ENCODE measurements around the gene C10orf62. TPM values are rescaled to one million over a fixed set of nuclear protein-coding genes. Genes with fewer than 3 reads are reported as not detected.

C10orf62 gene
- total and polyA plus RNA-seq, 9 of the 15 experiments (the other 6 are each of a cell fraction or from before 2014, with no cell fraction given): not detected

DNA sequence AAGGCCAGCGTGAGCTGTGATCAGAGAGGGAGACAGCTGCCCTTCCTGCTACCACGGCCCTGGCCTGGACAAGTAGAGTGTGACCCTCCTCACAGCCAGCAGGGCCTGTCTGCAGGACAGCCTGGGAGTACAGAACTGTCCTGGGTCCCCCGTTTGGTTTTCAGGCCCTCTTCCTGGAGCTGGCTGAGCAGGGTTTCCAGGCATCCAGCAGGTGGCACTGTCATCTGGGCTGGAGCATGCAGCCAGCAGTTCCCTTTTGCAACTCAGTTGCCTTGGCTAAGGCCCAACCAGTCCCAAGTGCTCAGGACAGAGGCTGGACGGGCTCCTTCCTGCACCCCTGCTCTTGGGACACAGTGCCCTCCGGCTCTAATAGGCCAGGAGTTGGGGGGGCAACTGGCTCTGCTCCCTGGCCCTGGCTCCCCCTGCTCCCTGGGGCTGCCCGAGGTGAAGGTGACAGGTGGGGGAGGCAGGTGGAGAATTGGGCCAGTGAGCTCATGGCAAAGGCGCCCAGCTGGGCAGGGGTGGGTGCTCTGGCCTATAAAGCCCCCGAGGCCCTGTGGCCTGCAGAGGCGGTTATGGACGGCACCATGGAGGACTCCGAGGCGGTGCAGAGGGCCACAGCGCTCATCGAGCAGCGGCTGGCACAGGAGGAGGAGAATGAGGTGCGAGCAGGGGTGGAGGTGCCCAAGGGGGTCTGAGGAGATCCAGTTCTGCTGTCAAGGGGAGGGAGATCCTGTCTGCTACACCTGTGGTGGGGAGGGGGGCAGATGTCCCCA is 17.1 kb upstream of the C10orf62 start, which contains the start of gene ANKRD2 (continued):
- TF ChIP-seq, protein P1, sequence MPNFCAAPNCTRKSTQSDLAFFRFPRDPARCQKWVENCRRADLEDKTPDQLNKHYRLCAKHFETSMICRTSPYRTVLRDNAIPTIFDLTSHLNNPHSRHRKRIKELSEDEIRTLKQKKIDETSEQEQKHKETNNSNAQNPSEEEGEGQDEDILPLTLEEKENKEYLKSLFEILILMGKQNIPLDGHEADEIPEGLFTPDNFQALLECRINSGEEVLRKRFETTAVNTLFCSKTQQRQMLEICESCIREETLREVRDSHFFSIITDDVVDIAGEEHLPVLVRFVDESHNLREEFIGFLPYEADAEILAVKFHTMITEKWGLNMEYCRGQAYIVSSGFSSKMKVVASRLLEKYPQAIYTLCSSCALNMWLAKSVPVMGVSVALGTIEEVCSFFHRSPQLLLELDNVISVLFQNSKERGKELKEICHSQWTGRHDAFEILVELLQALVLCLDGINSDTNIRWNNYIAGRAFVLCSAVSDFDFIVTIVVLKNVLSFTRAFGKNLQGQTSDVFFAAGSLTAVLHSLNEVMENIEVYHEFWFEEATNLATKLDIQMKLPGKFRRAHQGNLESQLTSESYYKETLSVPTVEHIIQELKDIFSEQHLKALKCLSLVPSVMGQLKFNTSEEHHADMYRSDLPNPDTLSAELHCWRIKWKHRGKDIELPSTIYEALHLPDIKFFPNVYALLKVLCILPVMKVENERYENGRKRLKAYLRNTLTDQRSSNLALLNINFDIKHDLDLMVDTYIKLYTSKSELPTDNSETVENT (CRISPR knock-in tag; IDR thresholded peaks at IDR 0.05): no peak
- peak; percentile 34; the same call in 1 of the 2 replicates for TF ChIP-seq ELF1 (tag; IDR thresholded peaks at IDR 0.05)
- TF ChIP-seq, protein P2, sequence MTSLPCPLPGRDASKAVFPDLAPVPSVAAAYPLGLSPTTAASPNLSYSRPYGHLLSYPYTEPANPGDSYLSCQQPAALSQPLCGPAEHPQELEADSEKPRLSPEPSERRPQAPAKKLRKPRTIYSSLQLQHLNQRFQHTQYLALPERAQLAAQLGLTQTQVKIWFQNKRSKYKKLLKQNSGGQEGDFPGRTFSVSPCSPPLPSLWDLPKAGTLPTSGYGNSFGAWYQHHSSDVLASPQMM (CRISPR knock-in tag; IDR thresholded peaks at IDR 0.05): no peak
- TF ChIP-seq, protein P3, sequence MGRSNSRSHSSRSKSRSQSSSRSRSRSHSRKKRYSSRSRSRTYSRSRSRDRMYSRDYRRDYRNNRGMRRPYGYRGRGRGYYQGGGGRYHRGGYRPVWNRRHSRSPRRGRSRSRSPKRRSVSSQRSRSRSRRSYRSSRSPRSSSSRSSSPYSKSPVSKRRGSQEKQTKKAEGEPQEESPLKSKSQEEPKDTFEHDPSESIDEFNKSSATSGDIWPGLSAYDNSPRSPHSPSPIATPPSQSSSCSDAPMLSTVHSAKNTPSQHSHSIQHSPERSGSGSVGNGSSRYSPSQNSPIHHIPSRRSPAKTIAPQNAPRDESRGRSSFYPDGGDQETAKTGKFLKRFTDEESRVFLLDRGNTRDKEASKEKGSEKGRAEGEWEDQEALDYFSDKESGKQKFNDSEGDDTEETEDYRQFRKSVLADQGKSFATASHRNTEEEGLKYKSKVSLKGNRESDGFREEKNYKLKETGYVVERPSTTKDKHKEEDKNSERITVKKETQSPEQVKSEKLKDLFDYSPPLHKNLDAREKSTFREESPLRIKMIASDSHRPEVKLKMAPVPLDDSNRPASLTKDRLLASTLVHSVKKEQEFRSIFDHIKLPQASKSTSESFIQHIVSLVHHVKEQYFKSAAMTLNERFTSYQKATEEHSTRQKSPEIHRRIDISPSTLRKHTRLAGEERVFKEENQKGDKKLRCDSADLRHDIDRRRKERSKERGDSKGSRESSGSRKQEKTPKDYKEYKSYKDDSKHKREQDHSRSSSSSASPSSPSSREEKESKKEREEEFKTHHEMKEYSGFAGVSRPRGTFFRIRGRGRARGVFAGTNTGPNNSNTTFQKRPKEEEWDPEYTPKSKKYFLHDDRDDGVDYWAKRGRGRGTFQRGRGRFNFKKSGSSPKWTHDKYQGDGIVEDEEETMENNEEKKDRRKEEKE (IDR thresholded peaks at IDR 0.05; ENCODE audit: borderline replicate concordance in 1 of 2, control insufficient read depth in 1 of 2, low read depth in 2 of 2, low read length in 1 of 2): no peak
- no peak for TF ChIP-seq RNF2 (IDR thresholded peaks at IDR 0.05)
- no peak for TF ChIP-seq TCF7 (IDR thresholded peaks at IDR 0.05; ENCODE audit: borderline replicate concordance)
- TF ChIP-seq NELFE (IDR thresholded peaks at IDR 0.05; ENCODE audit: insufficient read depth, insufficient read length): no peak
- TF ChIP-seq, protein P4, sequence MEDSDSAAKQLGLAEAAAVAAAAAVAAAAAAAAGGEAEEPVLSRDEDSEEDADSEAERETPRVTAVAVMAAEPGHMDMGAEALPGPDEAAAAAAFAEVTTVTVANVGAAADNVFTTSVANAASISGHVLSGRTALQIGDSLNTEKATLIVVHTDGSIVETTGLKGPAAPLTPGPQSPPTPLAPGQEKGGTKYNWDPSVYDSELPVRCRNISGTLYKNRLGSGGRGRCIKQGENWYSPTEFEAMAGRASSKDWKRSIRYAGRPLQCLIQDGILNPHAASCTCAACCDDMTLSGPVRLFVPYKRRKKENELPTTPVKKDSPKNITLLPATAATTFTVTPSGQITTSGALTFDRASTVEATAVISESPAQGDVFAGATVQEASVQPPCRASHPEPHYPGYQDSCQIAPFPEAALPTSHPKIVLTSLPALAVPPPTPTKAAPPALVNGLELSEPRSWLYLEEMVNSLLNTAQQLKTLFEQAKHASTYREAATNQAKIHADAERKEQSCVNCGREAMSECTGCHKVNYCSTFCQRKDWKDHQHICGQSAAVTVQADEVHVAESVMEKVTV (CRISPR knock-in tag; IDR thresholded peaks at IDR 0.05): peak; percentile 56
- TF ChIP-seq SRF (CRISPR knock-in tag; IDR thresholded peaks at IDR 0.05): no peak
- no peak for TF ChIP-seq ATF7 (IDR thresholded peaks at IDR 0.05)
- TF ChIP-seq, protein P5, sequence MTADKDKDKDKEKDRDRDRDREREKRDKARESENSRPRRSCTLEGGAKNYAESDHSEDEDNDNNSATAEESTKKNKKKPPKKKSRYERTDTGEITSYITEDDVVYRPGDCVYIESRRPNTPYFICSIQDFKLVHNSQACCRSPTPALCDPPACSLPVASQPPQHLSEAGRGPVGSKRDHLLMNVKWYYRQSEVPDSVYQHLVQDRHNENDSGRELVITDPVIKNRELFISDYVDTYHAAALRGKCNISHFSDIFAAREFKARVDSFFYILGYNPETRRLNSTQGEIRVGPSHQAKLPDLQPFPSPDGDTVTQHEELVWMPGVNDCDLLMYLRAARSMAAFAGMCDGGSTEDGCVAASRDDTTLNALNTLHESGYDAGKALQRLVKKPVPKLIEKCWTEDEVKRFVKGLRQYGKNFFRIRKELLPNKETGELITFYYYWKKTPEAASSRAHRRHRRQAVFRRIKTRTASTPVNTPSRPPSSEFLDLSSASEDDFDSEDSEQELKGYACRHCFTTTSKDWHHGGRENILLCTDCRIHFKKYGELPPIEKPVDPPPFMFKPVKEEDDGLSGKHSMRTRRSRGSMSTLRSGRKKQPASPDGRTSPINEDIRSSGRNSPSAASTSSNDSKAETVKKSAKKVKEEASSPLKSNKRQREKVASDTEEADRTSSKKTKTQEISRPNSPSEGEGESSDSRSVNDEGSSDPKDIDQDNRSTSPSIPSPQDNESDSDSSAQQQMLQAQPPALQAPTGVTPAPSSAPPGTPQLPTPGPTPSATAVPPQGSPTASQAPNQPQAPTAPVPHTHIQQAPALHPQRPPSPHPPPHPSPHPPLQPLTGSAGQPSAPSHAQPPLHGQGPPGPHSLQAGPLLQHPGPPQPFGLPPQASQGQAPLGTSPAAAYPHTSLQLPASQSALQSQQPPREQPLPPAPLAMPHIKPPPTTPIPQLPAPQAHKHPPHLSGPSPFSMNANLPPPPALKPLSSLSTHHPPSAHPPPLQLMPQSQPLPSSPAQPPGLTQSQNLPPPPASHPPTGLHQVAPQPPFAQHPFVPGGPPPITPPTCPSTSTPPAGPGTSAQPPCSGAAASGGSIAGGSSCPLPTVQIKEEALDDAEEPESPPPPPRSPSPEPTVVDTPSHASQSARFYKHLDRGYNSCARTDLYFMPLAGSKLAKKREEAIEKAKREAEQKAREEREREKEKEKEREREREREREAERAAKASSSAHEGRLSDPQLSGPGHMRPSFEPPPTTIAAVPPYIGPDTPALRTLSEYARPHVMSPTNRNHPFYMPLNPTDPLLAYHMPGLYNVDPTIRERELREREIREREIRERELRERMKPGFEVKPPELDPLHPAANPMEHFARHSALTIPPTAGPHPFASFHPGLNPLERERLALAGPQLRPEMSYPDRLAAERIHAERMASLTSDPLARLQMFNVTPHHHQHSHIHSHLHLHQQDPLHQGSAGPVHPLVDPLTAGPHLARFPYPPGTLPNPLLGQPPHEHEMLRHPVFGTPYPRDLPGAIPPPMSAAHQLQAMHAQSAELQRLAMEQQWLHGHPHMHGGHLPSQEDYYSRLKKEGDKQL (CRISPR knock-in tag; IDR thresholded peaks at IDR 0.05; ENCODE audit: borderline replicate concordance): 0 out of 2 replicates have a peak, but pooled peaks have one; percentile 22
- TF ChIP-seq RUNX1 (IDR thresholded peaks at IDR 0.05; ENCODE audit: low read depth): no peak
- no peak for TF ChIP-seq ELF2 (CRISPR knock-in tag; IDR thresholded peaks at IDR 0.05)

Measured in K562 (cell line).